ENCODE results near the gene PTPN14.

DNA sequence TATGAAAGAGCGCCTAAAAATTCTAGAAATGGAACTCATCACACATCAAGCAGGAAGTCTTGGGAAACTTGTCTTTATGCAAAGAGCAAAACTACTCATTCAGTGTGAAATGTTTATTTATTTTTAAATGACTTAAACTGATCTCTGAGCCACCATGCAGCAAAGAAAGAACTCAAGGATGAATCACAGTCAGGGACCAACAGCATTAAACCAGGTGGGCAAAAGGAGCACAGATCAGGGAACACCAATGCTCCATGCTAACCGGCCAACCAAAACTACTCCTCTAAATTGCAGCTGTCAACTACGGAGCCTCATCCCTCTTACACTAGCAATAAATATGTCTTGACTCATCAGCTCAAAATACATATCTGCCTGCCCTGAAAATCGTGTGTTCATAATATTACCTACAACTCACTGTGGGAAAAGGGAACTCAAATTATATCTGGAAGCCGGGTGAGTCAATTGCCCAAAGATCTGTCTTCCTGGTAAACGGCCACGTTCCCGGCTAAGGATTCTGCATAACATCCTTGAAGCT, 129.2 kb downstream of the PTPN14 start:
- TF ChIP-seq, protein P1, sequence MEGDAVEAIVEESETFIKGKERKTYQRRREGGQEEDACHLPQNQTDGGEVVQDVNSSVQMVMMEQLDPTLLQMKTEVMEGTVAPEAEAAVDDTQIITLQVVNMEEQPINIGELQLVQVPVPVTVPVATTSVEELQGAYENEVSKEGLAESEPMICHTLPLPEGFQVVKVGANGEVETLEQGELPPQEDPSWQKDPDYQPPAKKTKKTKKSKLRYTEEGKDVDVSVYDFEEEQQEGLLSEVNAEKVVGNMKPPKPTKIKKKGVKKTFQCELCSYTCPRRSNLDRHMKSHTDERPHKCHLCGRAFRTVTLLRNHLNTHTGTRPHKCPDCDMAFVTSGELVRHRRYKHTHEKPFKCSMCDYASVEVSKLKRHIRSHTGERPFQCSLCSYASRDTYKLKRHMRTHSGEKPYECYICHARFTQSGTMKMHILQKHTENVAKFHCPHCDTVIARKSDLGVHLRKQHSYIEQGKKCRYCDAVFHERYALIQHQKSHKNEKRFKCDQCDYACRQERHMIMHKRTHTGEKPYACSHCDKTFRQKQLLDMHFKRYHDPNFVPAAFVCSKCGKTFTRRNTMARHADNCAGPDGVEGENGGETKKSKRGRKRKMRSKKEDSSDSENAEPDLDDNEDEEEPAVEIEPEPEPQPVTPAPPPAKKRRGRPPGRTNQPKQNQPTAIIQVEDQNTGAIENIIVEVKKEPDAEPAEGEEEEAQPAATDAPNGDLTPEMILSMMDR (IDR thresholded peaks at IDR 0.05 in 4 of 5, conservative IDR thresholded peaks at IDR 0.05 in 1 of 5), result no peak
- TF ChIP-seq POLR2A (IDR thresholded peaks at IDR 0.05), result no peak
